ENCODE results near the gene PFKFB2.

The PFKFB2 gene

DNA sequence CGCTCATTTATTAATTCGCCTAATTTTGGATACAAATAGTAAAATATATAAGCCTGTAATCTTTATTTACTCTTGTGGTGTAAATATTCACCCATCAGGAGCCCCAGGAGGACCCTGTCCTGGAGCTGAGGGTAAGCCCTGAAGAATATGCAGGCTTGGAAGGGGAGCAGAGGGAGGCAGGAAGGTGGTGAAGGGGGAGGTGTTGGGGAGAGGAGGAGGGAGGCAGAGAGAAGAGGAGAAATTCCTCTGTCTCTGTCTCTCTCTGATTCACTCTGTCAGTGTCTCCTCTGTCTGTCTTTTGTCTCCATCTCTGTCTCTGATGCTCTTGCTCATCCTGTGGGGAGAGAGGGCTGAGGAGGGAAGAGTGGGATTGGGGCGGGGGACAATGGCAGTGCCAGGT is 32.8 kb downstream of the PFKFB2 start:
- Histone ChIP-seq H3F3A (ENCODE audit: control insufficient read depth, insufficient read depth) (no peaks in the 10 kb centered on the region), H3K79me2 (ENCODE audit: control insufficient read depth, low read length) (no peaks in the 10 kb centered on the region), H3K4me3 (ENCODE audit: low read length) (no peak overlapping the region), H3K9me3 (ENCODE audit: control insufficient read depth, insufficient read depth, low read length) (no peaks in the 10 kb centered on the region), H4K20me1 (ENCODE audit: control insufficient read depth, insufficient read depth, low read depth, low read length) (no peaks in the 10 kb centered on the region), H3K4me2 (ENCODE audit: low read length) (no peak overlapping the region), H3K27ac (ENCODE audit: low read depth, low read length) (no peak overlapping the region), H3K27me3 (ENCODE audit: control insufficient read depth, low read length) (peaks cover 30% of the 10 kb centered on the region), H3K4me1 (ENCODE audit: control insufficient read depth, low read length) (no peaks in the 10 kb centered on the region), H3K36me3 (ENCODE audit: control insufficient read depth, low read length) (no peaks in the 10 kb centered on the region), H3K9me2 (replicated peaks; ENCODE audit: control insufficient read depth, low read length) (no peaks in the 10 kb centered on the region)
- TF ChIP-seq EZH2phosphoT487 (IDR thresholded peaks at IDR 0.05; ENCODE audit: borderline replicate concordance, low read length) (no peak), CTCF (IDR thresholded peaks at IDR 0.05; ENCODE audit: low read depth, low read length, poor library complexity, severe bottlenecking) (no peak)

- Histone ChIP-seq H3K9me3 (ENCODE audit: control insufficient read depth, insufficient read depth, low read length) (no peaks in the 10 kb centered on the region), H3K36me3 (ENCODE audit: control insufficient read depth, low read length) (no peaks in the 10 kb centered on the region), H3F3A (ENCODE audit: control insufficient read depth, insufficient read depth) (no peaks in the 10 kb centered on the region), H3K27ac (ENCODE audit: low read depth, low read length) (no peak overlapping the region), H3K4me3 (ENCODE audit: low read length) (no peak overlapping the region), H3K4me2 (ENCODE audit: low read length) (no peak overlapping the region), H3K4me1 (ENCODE audit: control insufficient read depth, low read length) (no peaks in the 10 kb centered on the region), H3K9me2 (replicated peaks; ENCODE audit: control insufficient read depth, low read length) (no peaks in the 10 kb centered on the region), H3K79me2 (ENCODE audit: control insufficient read depth, low read length) (no peaks in the 10 kb centered on the region), H4K20me1 (ENCODE audit: control insufficient read depth, insufficient read depth, low read depth, low read length) (no peaks in the 10 kb centered on the region), H3K27me3 (ENCODE audit: control insufficient read depth, low read length) (peaks cover 25% of the 10 kb centered on the region)
- TF ChIP-seq CTCF (IDR thresholded peaks at IDR 0.05; ENCODE audit: low read depth, low read length, poor library complexity, severe bottlenecking) (no peak), EZH2phosphoT487 (IDR thresholded peaks at IDR 0.05; ENCODE audit: borderline replicate concordance, low read length) (no peak)
Observed at GRCh38 chr1:207088161-207088560, 35.1 kb downstream of the PFKFB2 start.

DNA sequence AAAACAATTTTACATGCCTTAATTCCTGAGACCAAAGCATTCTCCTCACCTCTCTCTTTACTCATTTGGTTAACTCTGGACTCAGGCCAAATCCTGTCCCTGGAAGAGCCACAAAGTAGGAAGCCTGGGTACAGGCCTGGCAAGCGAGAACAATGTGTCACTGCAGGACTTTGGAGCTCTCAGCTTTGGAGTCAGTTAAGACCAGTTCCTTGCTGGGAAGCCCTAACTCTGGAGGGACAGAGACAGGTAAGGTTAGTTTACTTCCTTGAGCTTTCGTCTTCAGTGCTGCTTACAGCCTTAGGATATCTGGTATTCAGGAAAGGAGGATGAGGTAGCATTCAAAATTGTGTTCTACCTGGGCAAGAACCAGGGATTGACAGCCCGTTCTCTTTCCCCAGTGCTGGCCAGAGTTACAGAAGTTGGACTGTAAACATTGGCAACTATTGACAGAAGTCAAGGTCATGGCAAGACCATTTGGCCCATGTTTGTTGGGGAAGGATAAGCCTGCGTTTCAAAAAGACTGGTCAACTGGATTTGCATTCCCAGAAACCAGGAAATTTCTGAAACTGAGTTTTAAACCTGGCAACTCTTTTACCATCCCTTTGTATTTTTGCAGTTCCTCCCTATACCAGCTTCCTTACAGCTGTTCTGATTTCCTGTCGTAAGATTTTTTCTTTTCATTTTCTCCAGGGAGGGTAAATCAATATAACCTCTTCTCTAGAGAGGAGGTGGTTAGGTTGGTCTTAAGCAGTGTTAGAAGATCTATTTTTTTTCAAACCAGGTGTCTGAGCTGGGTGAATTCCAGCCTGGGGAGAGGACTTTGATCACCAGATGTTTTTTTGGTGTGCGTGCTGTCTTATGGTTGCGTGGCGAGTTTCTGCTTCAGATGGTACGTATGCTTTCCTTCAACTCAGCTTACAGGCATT is 35.9 kb downstream of the PFKFB2 start, which contains the start of gene C4BPB:
Gene C4BPB, plus strand, starts transcription at position 160 of the 926 bp plus-strand sequence. Its CDS starts 672 bp downstream, at position 832.
- Histone ChIP-seq H4K20me1 (ENCODE audit: control insufficient read depth, insufficient read depth, low read depth, low read length) (no peaks in the 10 kb centered on the region), H3F3A (ENCODE audit: control insufficient read depth, insufficient read depth) (no peaks in the 10 kb centered on the region), H3K27me3 (ENCODE audit: control insufficient read depth, low read length) (peaks cover 16% of the 10 kb centered on the region), H3K27ac (ENCODE audit: low read depth, low read length) (no peak within 1 kb of the TSS), H3K9me3 (ENCODE audit: control insufficient read depth, insufficient read depth, low read length) (no peaks in the 10 kb centered on the region), H3K4me1 (ENCODE audit: control insufficient read depth, low read length) (no peaks in the 10 kb centered on the region), H3K4me2 (ENCODE audit: low read length) (no peak within 1 kb of the TSS), H3K9me2 (replicated peaks; ENCODE audit: control insufficient read depth, low read length) (no peaks in the 10 kb centered on the region), H3K4me3 (ENCODE audit: low read length) (no peak within 1 kb of the TSS), H3K36me3 (ENCODE audit: control insufficient read depth, low read length) (no peaks in the 10 kb centered on the region), H3K79me2 (ENCODE audit: control insufficient read depth, low read length) (no peaks in the 10 kb centered on the region)
- TF ChIP-seq EZH2phosphoT487 (IDR thresholded peaks at IDR 0.05; ENCODE audit: borderline replicate concordance, low read length) (no peak), CTCF (IDR thresholded peaks at IDR 0.05; ENCODE audit: low read depth, low read length, poor library complexity, severe bottlenecking) (no peak)

Measured in DOHH2 (cell line).